ENCODE data around the gene ADD3. TPM values are rescaled to one million over a fixed set of nuclear protein-coding genes. Genes with fewer than 3 reads are reported as not detected.

Gene ADD3
- total and polyA plus RNA-seq, 11 donors: 28.8 to 659 (median 97.1) TPM

DNA sequence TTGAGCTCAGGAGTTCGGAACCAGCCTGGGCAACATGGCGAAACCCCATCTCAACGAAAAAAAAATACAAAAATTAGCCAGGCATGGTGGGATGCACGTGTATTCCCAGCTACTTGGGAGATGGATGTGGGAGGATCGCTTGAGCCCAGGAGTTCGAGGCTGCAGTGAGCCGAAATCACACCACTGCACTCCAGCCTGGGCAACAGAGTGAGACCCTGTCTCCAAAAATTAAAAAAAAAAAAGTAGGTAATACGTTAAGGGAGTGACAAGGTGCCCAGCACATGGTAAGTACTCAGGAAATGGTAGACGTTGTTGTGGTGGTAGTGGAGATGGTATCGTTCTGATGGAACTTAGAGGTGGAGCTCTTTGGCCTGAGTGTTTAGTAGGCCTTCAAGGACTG, 43.5 kb upstream of the ADD3 start:
- WGBS, 4 donors: 89 to 95% (median 94%) methylated on average over 10 of the region's 10 CpGs
- H3K27ac ChIP-seq: no peak overlapping the region
- no peak overlapping the region for H3K4me3 ChIP-seq
- no peak for ATAC-seq
- no peaks in the 10 kb centered on the region for H3K27me3 ChIP-seq
- TF ChIP-seq, protein P1, sequence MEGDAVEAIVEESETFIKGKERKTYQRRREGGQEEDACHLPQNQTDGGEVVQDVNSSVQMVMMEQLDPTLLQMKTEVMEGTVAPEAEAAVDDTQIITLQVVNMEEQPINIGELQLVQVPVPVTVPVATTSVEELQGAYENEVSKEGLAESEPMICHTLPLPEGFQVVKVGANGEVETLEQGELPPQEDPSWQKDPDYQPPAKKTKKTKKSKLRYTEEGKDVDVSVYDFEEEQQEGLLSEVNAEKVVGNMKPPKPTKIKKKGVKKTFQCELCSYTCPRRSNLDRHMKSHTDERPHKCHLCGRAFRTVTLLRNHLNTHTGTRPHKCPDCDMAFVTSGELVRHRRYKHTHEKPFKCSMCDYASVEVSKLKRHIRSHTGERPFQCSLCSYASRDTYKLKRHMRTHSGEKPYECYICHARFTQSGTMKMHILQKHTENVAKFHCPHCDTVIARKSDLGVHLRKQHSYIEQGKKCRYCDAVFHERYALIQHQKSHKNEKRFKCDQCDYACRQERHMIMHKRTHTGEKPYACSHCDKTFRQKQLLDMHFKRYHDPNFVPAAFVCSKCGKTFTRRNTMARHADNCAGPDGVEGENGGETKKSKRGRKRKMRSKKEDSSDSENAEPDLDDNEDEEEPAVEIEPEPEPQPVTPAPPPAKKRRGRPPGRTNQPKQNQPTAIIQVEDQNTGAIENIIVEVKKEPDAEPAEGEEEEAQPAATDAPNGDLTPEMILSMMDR (IDR thresholded peaks at IDR 0.05): no peak
- no peak for TF ChIP-seq POLR2A (IDR thresholded peaks at IDR 0.05)
- peaks cover 0 to 63% (median 34%) of the 10 kb centered on the region in 12 donors for H3K4me1 ChIP-seq
- H3K9me3 ChIP-seq: no peaks in the 10 kb centered on the region
- intact Hi-C loops (cut with DNase I): loop anchor here in 1 of 10 donors (10.0 kb wide), 1 partner anchor 70 kb away; no protein-coding TSS in a partner anchor
- H3K36me3 ChIP-seq: no peaks in the 10 kb centered on the region
- no peak for DNase-seq

DNA sequence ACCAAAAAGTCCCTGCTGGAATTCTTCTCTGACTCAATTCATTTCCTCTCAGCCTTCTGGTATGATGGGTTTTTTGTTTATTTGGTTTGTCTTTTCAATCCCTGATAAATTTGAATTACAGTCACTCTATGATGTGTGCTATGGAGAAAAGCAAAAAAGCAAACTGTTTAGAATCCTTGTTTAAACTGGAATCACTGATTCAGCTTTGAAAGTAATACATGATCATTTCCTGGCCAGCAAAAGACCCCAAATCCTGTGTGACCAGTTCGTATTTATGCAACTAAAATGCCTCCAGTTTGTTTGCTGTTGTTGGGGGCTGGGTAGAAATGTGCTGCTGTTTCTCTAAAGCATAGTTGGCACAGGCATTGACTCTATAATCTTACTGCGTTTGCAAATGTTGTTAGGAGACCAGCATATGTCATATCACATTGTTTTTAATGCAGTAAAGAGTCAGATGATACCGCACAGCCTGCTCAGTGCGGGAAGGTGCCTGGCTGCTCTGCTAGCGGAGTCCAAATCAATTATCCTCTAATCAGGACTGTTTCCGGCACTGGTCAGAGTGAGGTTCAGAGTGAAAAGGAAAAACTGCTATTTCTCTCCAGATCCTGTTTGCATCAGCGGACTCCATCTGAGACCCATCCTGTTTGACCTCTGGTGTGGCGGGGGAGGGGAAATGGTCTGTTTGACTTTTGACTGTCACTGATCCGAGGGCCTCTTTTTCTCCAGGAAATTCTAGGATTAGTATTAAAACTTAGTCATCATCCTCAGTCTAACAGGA, 40.6 kb upstream of the ADD3 start:
- peak overlapping the region in 9 of 12 donors; percentile 25 to 70 (median 57) for H3K27ac ChIP-seq
- no peaks in the 10 kb centered on the region for H3K36me3 ChIP-seq
- intact Hi-C loops (cut with DNase I): loop anchor here in 2 of 10 donors (5.0 to 10.0 kb wide), 2 partner anchors 40 to 72 kb away; partner anchors contain the start of gene ADD3 (in 1 of the 2)
- H3K4me3 ChIP-seq: no peak overlapping the region
- no peaks in the 10 kb centered on the region for H3K27me3 ChIP-seq
- DNase-seq (peak in 4 of 5 donors; percentile 35 to 62 (median 48)), ATAC-seq (peak in 3 of 4 donors; percentile 24 to 51 (median 31))
- no peaks in the 10 kb centered on the region for H3K9me3 ChIP-seq
- peaks cover 0 to 57% (median 34%) of the 10 kb centered on the region in 12 donors for H3K4me1 ChIP-seq
- TF ChIP-seq POLR2A (IDR thresholded peaks at IDR 0.05): no peak
- TF ChIP-seq, protein P1 (IDR thresholded peaks at IDR 0.05): no peak
- WGBS, 4 donors: 33 to 42% (median 41%) methylated on average over 9 of the region's 9 CpGs

DNA sequence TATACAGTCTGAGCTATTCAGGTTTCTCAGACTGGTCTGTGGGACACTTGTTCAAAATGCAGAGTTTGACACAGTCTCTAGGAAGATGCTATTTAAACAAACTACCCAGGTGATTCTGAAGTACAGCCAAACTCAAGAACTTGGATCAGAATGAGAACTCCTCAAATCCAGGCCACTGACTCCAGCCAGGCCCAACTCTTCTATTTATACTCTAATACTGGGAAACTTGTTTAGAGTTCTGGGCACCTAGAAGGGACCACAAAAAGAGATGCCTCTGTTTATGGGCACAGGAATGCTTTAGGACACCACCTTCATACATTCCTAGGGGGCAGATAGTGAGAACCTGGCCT, 40.1 kb upstream of the ADD3 start:
- H3K36me3 ChIP-seq: no peaks in the 10 kb centered on the region
- TF ChIP-seq, protein P1 (IDR thresholded peaks at IDR 0.05): no peak
- no peak for TF ChIP-seq POLR2A (IDR thresholded peaks at IDR 0.05)
- H3K27ac ChIP-seq: peak overlapping the region in 8 of 12 donors; percentile 25 to 70 (median 58)
- H3K4me1 ChIP-seq: peaks cover 0 to 51% (median 32%) of the 10 kb centered on the region in 12 donors
- H3K27me3 ChIP-seq: no peaks in the 10 kb centered on the region
- DNase-seq: no peak
- ATAC-seq: no peak
- no peak overlapping the region for H3K4me3 ChIP-seq
- no peaks in the 10 kb centered on the region for H3K9me3 ChIP-seq
- intact Hi-C loops (cut with DNase I): loop anchor here in 2 of 10 donors (5.0 to 10.0 kb wide), 2 partner anchors 40 to 73 kb away; partner anchors contain the start of gene ADD3 (in 1 of the 2)

Data from heart left ventricle (tissue), 16 donors.